Cardiac fibroblast (primary cell): Measurements from ENCODE around the gene OPCML.

Experiments
- DNase-seq, 2 donors: peaks; one replicate each; pipeline versions ENCODE4 v3.0.0 to v3.0.0-alpha.2; 2010; ENCODE audit warnings: low read depth in 2 of 2
- H3K4me3 ChIP-seq, 2 donors: replicated peaks in 1 of 2; 1 replicate in 1 of 2; 2 replicates in 1 of 2; pipeline ENCODE4 v1.5.1; 2011; ENCODE audit warnings: low read depth in 2 of 2, low read length in 2 of 2, mild to moderate bottlenecking in 2 of 2, moderate library complexity in 1 of 2
- TF ChIP-seq, protein P1 (sequence below): IDR thresholded peaks from one replicate; pipeline ENCODE4 v1.5.1; 2011; ENCODE audit warnings: low read depth, mild to moderate bottlenecking, low read length, inconsistent platforms

The OPCML gene

DNA sequence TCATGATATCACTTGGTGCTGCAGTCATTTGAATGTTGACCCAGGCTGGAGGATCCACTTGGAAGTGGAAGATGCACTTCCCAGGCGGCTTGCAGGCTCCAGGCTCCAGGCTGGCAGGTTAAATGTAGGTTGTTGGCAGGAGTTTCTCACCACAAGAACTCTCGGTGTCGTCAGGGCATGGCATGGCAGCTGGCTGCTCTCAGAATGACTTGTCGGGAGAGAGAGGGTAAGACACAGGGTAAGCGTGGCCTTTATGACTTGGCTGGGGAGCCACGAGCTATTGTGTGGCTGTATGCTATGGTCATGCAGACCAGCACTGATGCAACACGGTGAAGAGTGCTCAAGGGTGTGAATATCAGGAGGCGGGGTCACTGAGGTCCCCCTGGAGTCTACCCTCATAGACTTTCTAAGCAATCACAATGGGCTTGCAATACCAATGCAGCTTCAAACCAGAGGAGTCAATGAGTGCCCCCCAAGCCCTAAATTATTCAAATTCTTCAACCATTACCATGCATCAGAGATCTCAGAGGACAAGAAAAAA, 1027.7 kb downstream of the OPCML start:
- H3K4me3 ChIP-seq: no peak overlapping the region
- DNase-seq: no peak
- TF ChIP-seq, protein P1, sequence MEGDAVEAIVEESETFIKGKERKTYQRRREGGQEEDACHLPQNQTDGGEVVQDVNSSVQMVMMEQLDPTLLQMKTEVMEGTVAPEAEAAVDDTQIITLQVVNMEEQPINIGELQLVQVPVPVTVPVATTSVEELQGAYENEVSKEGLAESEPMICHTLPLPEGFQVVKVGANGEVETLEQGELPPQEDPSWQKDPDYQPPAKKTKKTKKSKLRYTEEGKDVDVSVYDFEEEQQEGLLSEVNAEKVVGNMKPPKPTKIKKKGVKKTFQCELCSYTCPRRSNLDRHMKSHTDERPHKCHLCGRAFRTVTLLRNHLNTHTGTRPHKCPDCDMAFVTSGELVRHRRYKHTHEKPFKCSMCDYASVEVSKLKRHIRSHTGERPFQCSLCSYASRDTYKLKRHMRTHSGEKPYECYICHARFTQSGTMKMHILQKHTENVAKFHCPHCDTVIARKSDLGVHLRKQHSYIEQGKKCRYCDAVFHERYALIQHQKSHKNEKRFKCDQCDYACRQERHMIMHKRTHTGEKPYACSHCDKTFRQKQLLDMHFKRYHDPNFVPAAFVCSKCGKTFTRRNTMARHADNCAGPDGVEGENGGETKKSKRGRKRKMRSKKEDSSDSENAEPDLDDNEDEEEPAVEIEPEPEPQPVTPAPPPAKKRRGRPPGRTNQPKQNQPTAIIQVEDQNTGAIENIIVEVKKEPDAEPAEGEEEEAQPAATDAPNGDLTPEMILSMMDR: no peak

DNA sequence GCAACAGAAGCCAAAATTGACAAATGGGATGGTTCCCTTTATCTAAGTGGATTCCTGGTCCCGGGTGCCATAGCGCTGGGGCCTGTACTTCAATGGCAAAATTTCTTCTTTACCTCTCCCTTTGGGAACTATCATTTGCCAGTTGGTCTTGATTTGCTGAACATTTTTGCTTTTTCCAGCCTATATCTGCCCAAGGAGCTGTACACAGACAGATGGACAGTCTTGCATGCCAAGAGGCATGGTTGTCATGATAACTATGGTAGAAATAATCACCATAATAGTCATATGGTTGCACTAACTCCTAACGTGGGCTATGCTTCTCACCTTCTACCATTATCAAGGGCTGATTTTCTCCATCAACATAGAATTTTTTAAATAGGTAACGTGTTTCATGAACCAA, 1030.9 kb downstream of the OPCML start:
- TF ChIP-seq, protein P1: no peak
- no peak for DNase-seq
- no peak overlapping the region for H3K4me3 ChIP-seq

DNA sequence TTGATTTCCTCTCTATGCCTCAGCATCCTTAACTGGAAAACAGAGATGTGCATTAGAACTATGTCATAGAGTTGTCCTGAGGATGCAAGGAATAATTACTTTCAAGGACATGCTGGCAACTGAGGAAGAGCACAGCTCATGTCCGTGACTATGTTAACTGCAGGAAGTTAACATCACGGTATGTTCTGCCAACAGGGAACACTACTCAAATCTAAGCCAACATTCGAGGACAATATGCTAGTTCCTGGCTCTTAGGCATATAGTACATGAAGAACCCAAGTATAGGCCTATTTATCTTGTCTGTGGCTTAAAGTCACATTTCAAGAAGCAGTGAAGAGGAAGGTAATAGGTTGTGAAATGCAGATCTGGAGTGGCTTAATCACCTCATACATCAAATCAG, 1032.6 kb downstream of the OPCML start:
- TF ChIP-seq, protein P1: no peak
- H3K4me3 ChIP-seq: no peak overlapping the region
- DNase-seq: no peak

DNA sequence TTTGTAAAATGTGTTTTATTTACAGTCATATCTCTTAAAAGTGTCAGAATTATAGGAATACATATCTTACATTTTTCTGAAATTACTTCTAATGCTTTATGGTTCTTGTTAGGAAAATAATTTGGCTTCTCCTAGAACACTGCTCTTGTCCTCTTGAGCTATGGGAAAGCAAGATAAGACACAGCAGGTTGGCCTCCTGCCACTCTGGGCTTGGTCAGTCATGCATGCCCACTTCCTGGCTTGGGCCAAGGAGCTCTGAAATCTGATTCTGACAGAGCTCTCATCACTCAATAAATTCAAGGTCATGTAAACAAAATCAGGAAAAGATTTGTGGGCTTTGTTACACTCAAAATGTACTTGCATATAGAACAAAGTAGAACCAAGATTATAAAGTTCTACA, 1036.0 kb downstream of the OPCML start:
- TF ChIP-seq, protein P1: no peak
- peak in 1 of 2 donors; percentile 35 for DNase-seq
- no peak overlapping the region for H3K4me3 ChIP-seq

DNA sequence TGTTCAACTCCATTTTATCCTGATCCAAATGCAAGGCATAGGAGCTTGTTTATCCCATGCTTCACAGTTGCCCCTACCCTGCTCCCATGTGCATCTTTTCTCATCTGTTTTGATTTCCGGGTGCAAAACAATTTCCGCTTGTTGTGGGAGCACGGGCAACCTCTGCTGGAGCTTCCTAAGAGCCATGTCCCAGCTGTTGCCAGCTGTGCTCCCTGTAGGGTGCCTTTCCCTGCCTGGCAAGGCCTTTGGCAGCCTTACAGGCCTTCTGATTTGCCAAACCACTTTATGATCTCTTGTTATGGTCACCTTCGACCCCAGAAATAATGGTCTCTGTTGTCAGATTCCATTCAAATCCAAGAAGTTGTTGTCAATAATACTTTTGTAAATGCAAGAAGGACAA, 1038.5 kb downstream of the OPCML start:
- DNase-seq: no peak
- H3K4me3 ChIP-seq: no peak overlapping the region
- TF ChIP-seq, protein P1: no peak

DNA sequence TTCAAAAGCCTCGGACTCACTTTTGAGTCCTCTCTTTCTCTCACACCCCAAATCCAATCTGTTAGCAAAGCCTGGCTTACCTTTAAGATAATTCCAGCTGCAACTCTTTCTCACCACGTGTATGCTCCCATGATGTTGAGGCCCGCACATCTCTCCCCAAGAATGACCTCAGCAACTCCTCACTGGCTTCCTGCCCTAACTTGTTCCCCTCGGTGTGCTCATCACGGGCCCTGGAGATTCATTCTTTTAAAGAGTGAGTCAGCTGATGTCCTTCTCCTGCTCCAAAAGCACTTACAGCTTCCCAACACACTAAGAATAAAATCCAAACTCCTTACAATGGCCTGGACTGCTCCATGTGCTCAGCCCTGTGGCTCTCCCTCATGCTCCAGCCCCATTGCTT, 1041.3 kb downstream of the OPCML start:
- no peak overlapping the region for H3K4me3 ChIP-seq
- TF ChIP-seq, protein P1: no peak
- peak in 1 of 2 donors; percentile 60 for DNase-seq

DNA sequence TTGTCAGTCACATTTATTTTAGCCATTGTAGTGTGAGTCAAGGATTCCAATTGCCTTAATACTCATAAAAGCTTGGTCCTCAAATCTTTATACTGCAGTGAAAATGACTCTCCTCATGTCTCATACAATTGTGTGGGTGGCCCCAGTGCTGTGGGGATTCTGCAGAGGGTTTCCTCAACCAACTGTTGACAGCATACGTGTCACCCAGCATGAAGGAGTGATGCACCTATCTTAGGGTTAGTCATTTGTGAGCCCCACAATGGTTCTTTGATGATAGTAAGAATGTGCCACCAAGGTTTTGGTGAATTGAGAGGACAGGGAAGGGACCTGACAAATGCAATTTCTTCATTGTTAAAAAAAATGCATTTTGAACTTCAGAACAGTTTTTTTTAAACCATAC, 1046.2 kb downstream of the OPCML start:
- TF ChIP-seq, protein P1: no peak
- no peak for DNase-seq
- no peak overlapping the region for H3K4me3 ChIP-seq
